GM13976 (cell line): ENCODE measurements around the gene TPRG1.

ENCODE experiments used
- DNase-seq: peaks from one replicate; pipeline ENCODE4 v3.0.0; 2012; ENCODE audit warnings: low spot score
- CTCF ChIP-seq: IDR thresholded peaks from 2 replicates; pipeline ENCODE4 v1.5.1; 2012; ENCODE audit warnings: borderline replicate concordance, mild to moderate bottlenecking; ENCODE audit not compliant: insufficient read depth; ENCODE audit errors: extremely low read depth, missing control alignments, control extremely low read depth
- in situ Hi-C: fragments of 300-500 bp; cut with MboI; formaldehyde crosslinking; loops from one replicate; pipeline ENCODE4 v1.12.0; 2022; ENCODE audit warnings: low sequenced_read_pairs, mixed read lengths, inconsistent platforms; ENCODE audit not compliant: unreplicated experiment

TPRG1 gene

DNA sequence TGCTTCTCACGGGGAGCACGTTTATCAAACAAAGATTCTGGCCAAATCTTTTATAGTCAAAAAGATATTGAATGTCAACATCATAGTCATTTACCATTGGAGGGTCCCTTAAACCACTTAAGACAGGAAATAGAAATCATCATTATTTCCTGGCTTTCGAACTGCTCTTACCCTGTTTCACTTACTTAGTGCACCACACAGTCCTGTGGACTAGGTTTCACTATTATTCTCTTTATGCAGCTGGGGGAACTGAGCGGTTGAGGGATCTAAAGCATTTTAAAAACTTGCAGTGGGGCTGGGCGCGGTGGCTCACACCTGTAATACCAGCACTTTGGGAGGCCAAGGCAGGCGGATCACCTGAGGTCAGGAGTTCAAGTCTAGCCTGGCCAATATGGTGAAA lies 13.7 kb upstream of the TPRG1 start:
- in situ Hi-C loops, result no loop called here
- no peak for TF ChIP-seq CTCF
- DNase-seq, result no peak

GRCh38 chr3:189160519-189161309 lies 11.1 kb upstream of the TPRG1 start:
- in situ Hi-C loops, result no loop called here
- TF ChIP-seq CTCF, result no peak
- no peak for DNase-seq

GRCh38 chr3:189165092-189165612 lies 6.6 kb upstream of the TPRG1 start:
- no peak for DNase-seq
- no peak for TF ChIP-seq CTCF
- in situ Hi-C loops, result no loop called here

GRCh38 chr3:189166321-189166720 lies 5.5 kb upstream of the TPRG1 start:
- no peak for TF ChIP-seq CTCF
- no peak for DNase-seq
- in situ Hi-C loops, result no loop called here

DNA sequence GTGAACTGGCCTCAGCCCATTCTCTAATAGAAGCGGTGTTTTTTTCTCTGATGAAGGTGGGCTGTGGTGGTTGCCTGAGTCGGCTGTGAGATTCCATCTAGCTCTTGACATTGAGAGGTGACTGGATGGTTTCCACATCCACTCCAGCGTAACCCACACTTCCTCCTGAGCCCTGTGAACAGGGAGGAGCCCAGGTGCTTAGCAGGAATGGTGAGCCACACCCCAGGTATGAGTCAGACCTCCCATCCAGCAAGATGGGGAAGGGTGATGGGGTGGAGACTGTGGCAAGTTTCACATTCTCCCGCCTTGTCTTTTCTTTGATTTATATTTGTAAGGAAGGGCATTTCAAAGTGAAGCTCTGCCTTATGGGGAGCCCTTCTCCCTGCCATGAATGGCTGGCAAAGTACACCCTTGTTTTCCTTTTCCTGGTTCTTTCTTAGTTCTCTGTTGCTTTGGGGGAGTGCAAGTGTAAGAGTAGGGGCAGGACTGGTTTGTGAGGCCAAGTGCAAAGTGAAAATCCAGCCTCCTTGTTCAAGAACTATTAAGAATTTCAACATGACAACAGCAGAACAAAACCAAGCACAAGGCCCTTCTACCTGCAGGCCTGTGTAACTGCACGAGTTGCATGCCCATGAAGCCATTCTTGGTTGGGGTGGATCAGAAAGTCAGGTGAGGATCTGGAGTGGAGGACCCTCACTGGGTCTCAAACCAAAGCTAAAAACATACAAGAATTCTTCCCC lies 4.6 kb upstream of the TPRG1 start:
- in situ Hi-C loops, result no loop called here
- no peak for DNase-seq
- TF ChIP-seq CTCF, result no peak

GRCh38 chr3:189168711-189169110 lies 3.1 kb upstream of the TPRG1 start:
- TF ChIP-seq CTCF, result no peak
- in situ Hi-C loops, result no loop called here
- no peak for DNase-seq
